Measurements from ENCODE around the gene GARIN6.
"Not testable (repeated sequence)": the region's sequence is repeated elsewhere in the genome, so short reads cannot be mapped to it uniquely, and the experiment has no call there.

Gene GARIN6

GRCh38 chr12:99647453-99647852 lies at the start of gene GARIN6:
Gene GARIN6 (plus strand): TSS chr12:99647753. CDS start chr12:99648175, 422 bp downstream.
- no peak for DNase-seq (ENCODE audit: low read depth in 2 of 2)

- DNase-seq (ENCODE audit: low read depth in 2 of 2) = no peak
Measured at GRCh38 chr12:99598785-99599184, 48.8 kb upstream of the GARIN6 start.

DNA sequence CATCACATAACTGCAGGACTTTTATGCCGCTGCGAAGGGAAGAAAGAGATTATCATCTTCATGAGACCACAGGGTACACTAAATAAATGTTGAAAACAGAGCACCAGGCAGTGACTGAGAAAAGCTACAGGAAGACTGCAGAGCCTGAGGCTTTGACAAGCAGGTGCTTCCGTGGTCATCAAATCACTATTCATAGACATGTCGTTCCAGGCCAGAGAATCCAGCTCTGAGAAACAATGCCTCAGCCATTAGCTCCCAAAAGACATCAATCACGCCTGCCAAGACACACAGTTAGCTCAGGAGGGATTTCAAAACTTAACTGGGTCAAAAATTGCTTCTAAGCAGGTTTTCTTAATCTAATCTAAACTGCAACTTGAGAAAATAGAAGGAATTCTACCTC lies 47.2 kb upstream of the GARIN6 start:
- DNase-seq (ENCODE audit: low read depth in 2 of 2) = no peak

GRCh38 chr12:99609455-99610181 lies 37.9 kb upstream of the GARIN6 start:
- DNase-seq (ENCODE audit: low read depth in 2 of 2) = no peak

GRCh38 chr12:99611117-99611516 lies 36.4 kb upstream of the GARIN6 start:
- DNase-seq (ENCODE audit: low read depth in 2 of 2) = no peak

DNA sequence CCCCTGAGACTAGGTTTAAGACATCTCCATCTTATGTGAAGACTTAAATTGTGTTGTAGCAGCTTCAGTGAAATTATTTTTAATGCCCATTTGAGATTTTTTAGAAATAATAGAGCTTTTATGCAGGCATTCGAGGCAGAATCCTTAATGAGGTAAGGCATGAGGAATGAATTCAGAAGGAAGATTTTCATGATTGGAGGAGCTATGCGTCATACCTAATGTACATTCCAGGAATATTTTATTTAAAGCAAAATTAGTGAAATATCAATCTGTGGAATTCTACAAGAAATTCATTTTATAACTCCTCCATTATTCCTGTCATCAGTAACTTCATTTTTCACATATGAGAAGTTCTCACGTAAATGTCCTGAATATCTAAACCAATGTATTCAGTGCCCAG lies 36.0 kb upstream of the GARIN6 start:
- no peak for DNase-seq (ENCODE audit: low read depth in 2 of 2)

DNA sequence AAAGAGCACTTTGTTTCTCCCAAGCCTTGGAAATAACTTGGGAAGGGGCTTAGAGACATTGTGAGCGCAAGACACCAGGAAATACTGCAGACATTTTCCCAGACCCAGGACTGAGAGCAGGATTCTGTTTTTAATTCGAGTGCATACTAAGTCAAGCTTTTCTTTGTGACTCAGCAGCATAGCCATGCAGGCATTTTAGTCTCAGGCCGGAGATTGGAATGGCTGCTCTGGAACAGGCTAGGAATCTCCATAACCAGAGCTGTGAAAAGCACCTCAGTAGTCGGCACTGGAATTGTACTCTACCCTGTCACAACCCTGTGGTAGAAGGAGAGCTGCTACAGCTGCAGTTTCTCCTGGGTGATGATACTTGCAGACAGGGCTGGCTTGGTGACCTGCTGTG lies 28.9 kb upstream of the GARIN6 start:
- no peak for DNase-seq (ENCODE audit: low read depth in 2 of 2)

DNA sequence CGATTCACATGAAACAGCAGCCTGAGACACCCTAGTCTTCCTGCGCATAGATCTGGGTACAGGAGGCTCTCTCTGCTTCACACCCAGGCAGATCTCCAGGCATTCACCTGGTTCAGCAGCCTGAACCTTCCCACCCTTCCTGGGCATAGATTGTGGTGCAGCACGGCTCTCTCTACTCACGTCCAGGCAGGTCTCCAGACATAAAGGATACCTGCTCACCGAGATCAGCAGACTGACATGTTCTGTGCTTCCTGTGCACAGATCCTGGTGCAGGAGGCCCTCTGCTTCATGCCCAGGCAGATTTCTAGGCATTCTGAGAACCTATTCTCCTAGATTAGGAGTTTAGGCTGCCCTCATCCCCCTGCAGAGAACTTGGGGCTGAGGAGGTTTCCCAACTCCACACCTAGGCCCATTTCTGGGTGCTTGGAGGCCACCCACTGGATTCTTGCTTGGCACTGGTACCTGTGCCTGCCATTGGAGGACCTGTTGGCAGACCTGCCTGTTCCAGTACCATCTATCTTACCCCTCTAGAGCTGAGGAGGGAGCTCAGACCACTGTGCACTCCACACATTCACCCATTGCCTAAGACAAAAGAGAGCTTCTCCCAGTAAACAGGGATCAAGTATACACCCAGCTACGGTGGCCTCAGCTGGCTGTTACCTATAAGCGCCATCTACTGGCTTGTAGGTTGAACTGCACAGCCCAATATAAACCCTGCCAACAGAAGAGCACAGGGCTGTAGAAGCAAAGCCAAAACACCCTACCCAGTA lies 28.0 kb upstream of the GARIN6 start:
- DNase-seq (ENCODE audit: low read depth in 2 of 2) = no peak

DNA sequence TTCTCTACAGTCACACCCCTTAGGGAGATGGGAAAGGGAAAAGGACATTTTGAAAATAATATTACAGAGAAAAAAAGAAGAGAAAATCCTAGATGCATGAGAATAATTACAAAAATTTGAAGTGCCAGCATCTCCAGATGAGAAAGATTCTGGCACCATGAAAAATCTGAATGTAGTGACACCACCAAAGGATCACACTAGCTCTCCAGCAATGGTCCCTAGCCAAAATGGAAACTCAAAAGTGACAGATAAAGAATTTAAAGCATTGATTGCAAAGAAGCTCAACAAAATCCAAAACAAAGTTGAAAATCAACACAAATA lies 27.4 kb upstream of the GARIN6 start:
- DNase-seq (ENCODE audit: low read depth in 2 of 2) = no peak

DNA sequence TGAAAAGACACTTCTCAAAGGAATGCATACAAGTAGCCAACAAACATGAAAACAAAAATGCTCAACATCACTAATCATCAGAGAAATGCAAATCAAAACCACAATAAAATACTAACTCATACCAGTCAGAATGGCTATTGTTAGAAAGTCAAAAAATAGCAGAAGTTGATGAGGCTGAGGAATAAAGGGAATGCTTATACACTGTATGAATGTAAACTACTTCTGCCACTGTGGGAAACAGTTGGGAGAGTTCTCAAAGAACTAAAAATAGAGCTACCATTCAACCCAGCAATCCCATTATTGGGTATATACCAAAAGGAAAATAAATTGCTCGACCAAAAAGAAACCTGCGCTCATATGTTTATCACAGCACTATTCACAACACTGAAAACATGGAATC lies 23.0 kb upstream of the GARIN6 start:
- DNase-seq (ENCODE audit: low read depth in 2 of 2) = not testable (repeated sequence)

DNA sequence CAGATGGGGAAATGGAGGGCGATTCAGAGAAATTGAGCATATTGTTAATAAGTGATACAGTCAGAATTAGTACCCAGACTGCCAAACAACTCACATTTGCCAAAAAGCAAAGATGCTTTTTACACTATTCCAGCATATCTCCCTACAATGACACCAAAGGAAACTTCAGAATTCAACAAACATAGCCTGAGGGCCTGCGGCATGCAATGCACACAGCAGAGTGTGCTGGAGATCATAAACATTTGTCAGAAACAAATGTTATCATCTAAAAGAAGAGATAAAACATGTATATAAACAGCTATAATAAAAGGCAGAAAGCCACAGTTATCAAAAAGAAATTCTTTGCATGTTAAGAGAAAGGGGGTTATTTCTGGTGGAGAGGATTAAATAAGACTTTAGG lies 20.1 kb upstream of the GARIN6 start:
- no peak for DNase-seq (ENCODE audit: low read depth in 2 of 2)

- no peak for DNase-seq (ENCODE audit: low read depth in 2 of 2)
Measured at GRCh38 chr12:99644629-99645028, 2.9 kb upstream of the GARIN6 start.

DNA sequence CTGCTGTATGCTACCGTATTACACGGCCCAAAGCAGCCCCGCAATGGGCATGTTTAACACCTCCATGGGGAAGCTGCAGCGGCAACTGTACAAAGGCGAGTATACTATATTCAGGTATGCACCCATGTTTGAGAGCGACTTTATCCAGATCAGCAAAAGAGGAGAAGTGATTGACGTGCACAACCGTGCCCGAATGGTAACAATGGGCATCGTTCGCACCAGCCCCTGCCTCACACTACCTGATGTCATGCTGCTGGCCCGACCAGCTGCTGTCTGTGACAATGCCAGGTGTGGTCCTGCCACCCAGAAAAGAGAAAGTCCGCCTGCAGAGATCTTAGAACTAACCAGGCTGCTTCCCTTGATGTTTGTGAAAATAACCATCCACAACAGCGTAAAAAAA lies 630 bp downstream of the GARIN6 start:
- no peak for DNase-seq (ENCODE audit: low read depth in 2 of 2)

GRCh38 chr12:99649551-99649950 lies 2.0 kb downstream of the GARIN6 start:
- no peak for DNase-seq (ENCODE audit: low read depth in 2 of 2)

GRCh38 chr12:99658671-99659349 lies 11.3 kb downstream of the GARIN6 start:
- DNase-seq (ENCODE audit: low read depth in 2 of 2) = no peak

- DNase-seq (ENCODE audit: low read depth in 2 of 2) = no peak
Measured at GRCh38 chr12:99670635-99671034, 23.1 kb downstream of the GARIN6 start.

DNA sequence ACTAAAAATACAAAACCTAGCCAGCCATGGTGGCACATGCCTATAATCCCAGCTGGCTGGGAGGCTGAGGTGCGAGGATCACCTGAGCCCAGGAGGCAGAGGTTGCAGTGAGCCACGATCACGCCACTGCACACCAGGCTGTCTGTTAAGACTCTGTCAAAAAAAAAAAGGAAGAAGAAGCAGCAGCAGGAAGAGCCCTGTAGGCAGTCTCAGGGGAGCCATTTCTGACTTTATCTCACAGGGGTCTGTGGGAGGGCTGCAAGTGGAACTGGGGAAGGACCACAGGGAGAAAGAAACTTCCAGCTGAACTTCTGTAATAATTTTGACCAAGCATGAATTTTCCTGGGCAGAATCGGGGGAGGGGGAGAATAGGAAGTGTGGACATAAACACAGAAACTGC lies 32.7 kb downstream of the GARIN6 start:
- DNase-seq (ENCODE audit: low read depth in 2 of 2) = no peak

DNA sequence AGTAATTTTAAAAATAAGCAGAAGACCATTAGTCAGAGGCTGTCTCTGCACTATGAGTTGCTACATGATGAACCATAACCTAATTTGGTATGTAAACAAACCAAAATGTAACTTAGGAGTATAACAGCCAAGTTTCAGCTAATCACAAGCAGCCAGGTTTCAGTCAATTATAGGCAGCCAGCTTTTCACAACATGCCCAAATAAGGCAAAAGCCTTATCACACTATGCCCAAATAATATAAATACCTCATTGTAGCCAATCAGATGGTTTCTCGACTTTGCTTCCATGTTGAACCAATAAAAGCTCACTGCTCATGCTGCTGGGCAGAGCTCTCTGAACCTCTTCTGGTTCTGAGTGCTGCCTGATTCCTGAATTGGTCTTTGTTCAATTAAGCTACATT lies 38.6 kb downstream of the GARIN6 start:
- DNase-seq (ENCODE audit: low read depth in 2 of 2) = no peak

GRCh38 chr12:99695050-99695449 lies 47.5 kb downstream of the GARIN6 start:
- DNase-seq (ENCODE audit: low read depth in 2 of 2) = no peak

Data from stimulated activated CD8-positive, alpha-beta memory T cell treated with anti-CD3 and anti-CD28 coated beads, Interleukin-2, amount 100 ng/mL, for 1 hour (primary cell).